B cell (primary cell): ENCODE results near the gene ARL14EP. TPM values are rescaled to one million over a fixed set of nuclear protein-coding genes. Genes with fewer than 3 reads are reported as not detected.

Experiments
- ATAC-seq: fragments of 200-7000 bp; cut with Tn5 transposase; one replicate; pipeline ENCODE4 v1.10.0; 2021; ENCODE audit warnings: low read depth, mild to moderate bottlenecking, moderate number of reproducible peaks, moderate library complexity
- CTCF ChIA-PET: fragments of 350-600 bp; sonication (Branson Sonifier 250); formaldehyde crosslinking; loops from one replicate; lab custom pipeline; 2021; ENCODE audit warnings: antibody characterized with exemption, inconsistent platforms; lab: Charles Lee
- POLR2A ChIA-PET: fragments of 350-600 bp; sonication (Branson Sonifier 250); formaldehyde crosslinking; loops from one replicate; lab custom pipeline; 2021; ENCODE audit warnings: antibody characterized with exemption; lab: Charles Lee
- DNase-seq: peaks from one replicate; pipeline ENCODE4 v3.0.0; 2013
- H2AFZ ChIP-seq: 2 replicates; pipeline ENCODE4 v1.6.1; 2012; ENCODE audit warnings: mild to moderate bottlenecking, low read depth, low read length; ENCODE audit not compliant: insufficient read depth, poor library complexity, severe bottlenecking
- H3K27ac ChIP-seq, 2 donors: 1 replicate in 1 of 2; 2 replicates in 1 of 2; pipeline ENCODE4 v1.5.1; 2012 to 2013; ENCODE audit warnings: low read length in 2 of 2, mild to moderate bottlenecking in 2 of 2, moderate library complexity in 1 of 2
- H3K27me3 ChIP-seq, 4 experiments: fragments of 200-600 bp in 1 of 4; sonication (generic) in 1 of 4; replicated peaks in 1 of 4; 1 replicate in 2 of 4; 2 replicates in 2 of 4; pipeline versions ENCODE4 v1.6.1 to v1.7.0; 2013 to 2016; ENCODE audit warnings: low read length in 3 of 4, mild to moderate bottlenecking in 2 of 4, mixed read lengths in 1 of 4, moderate library complexity in 1 of 4; ENCODE audit not compliant: insufficient read depth in 4 of 4, control insufficient read depth in 3 of 4; ENCODE audit errors: control extremely low read depth in 1 of 4
- H3K36me3 ChIP-seq, 2 experiments: replicated peaks in 1 of 2; 1 replicate in 1 of 2; 2 replicates in 1 of 2; pipeline versions ENCODE4 v1.6.1 to v1.7.1; 2013; ENCODE audit warnings: low read length in 1 of 2; ENCODE audit not compliant: insufficient read depth in 2 of 2, control insufficient read depth in 1 of 2; ENCODE audit errors: control extremely low read depth in 1 of 2, extremely low read depth in 1 of 2
- H3K4me1 ChIP-seq, 2 donors: fragments of 200-600 bp in 1 of 2; sonication (generic) in 1 of 2; 1 replicate in 1 of 2; 2 replicates in 1 of 2; pipeline versions ENCODE4 v1.5.1 to v1.6.1; 2013 to 2017; ENCODE audit warnings: low read length in 2 of 2; ENCODE audit not compliant: control insufficient read depth in 2 of 2, insufficient read depth in 2 of 2
- H3K4me2 ChIP-seq: replicated peaks from 2 replicates; pipeline ENCODE3; 2012; ENCODE audit warnings: mild to moderate bottlenecking, low read depth, low read length; ENCODE audit not compliant: poor library complexity, severe bottlenecking
- H3K4me3 ChIP-seq, 5 experiments: fragments of 200-600 bp in 1 of 5; sonication (generic) in 1 of 5; 1 replicate in 3 of 5; 2 replicates in 2 of 5; pipeline versions ENCODE4 v1.5.1 to v1.7.0; 2011 to 2016; ENCODE audit warnings: low read length in 4 of 5, mild to moderate bottlenecking in 4 of 5, low read depth in 2 of 5, control low read depth in 1 of 5, moderate library complexity in 1 of 5; ENCODE audit not compliant: insufficient read depth in 1 of 5; ENCODE audit errors: control extremely low read depth in 1 of 5, extremely low read depth in 1 of 5
- H3K79me2 ChIP-seq: fragments of 200-600 bp; sonication (generic); one replicate; pipeline ENCODE4 v1.6.0; 2016; ENCODE audit warnings: low read length; ENCODE audit not compliant: control insufficient read depth, insufficient read depth
- H3K9ac ChIP-seq: fragments of 200-600 bp; sonication (generic); 2 replicates; pipeline ENCODE4 v1.6.1; 2017; ENCODE audit warnings: mild to moderate bottlenecking, low read length, moderate library complexity
- H3K9me3 ChIP-seq, 3 donors: one replicate each; pipeline versions ENCODE4 v1.6.1 to v1.7.1; 2013; ENCODE audit warnings: low read length in 2 of 3; ENCODE audit not compliant: control insufficient read depth in 2 of 3, insufficient read depth in 1 of 3; ENCODE audit errors: control extremely low read depth in 1 of 3
- H4K20me1 ChIP-seq: 2 replicates; pipeline ENCODE4 v1.6.0; 2012; ENCODE audit warnings: mild to moderate bottlenecking, low read length; ENCODE audit not compliant: insufficient read depth, control insufficient read depth, poor library complexity, severe bottlenecking
- H3K27ac Mint-ChIP-seq: one replicate; pipeline ENCODE4 v1.8.0; 2021; ENCODE audit warnings: mixed read lengths
- H3K27me3 Mint-ChIP-seq: one replicate; pipeline ENCODE4 v1.8.0; 2021; ENCODE audit warnings: mixed read lengths
- H3K4me1 Mint-ChIP-seq: one replicate; pipeline ENCODE4 v1.8.0; 2021; ENCODE audit warnings: mixed read lengths
- H3K4me3 Mint-ChIP-seq: one replicate; pipeline ENCODE4 v1.8.0; 2021; ENCODE audit warnings: mixed read lengths
- H3K9me3 Mint-ChIP-seq: one replicate; pipeline ENCODE4 v1.8.0; 2022; ENCODE audit warnings: mixed read lengths; ENCODE audit not compliant: insufficient read depth
- CTCF ChIP-seq: fragments of 200-600 bp; IDR thresholded peaks from one replicate; pipeline ENCODE4 v1.8.0; 2022; ENCODE audit warnings: antibody characterized with exemption, mild to moderate bottlenecking
- EZH2 ChIP-seq: IDR thresholded peaks from 2 replicates; pipeline ENCODE4 v1.6.1; 2012; ENCODE audit warnings: borderline replicate concordance, low read depth, mild to moderate bottlenecking, moderate library complexity, low read length; ENCODE audit not compliant: insufficient read depth, poor library complexity, severe bottlenecking
- WGBS: methylation state at CpG from one replicate; pipeline ENCODE4 v1.1.5; 2013; ENCODE audit warnings: missing lambda C conversion rate; ENCODE audit not compliant: insufficient coverage; 5-methylcytosine and 5-hydroxymethylcytosine counted together
- intact Hi-C: fragments of 100-400 bp; cut with micrococcal nuclease; formaldehyde crosslinking; loops from one replicate; pipeline ENCODE4 v1.10.0; 2022
- polyA plus RNA-seq: library from polyadenylated mRNA; depleted of rRNA; stranded (reverse); fragments of >200 nt; gene quantifications from 2 replicates; pipeline ENCODE4 v1.2.3, GENCODE V29; 2012
- total RNA-seq, 2 donors: library from RNA; stranded (reverse); fragments of 120-200 nt in 1 of 2; gene quantifications; 1 replicate in 1 of 2; 2 replicates in 1 of 2; pipeline versions ENCODE4 v1.2.3 to v1.2.4, GENCODE V29; 2013 to 2022

The ARL14EP gene
- total and polyA plus RNA-seq, 2 donors (not counting 1 experiment from before 2014, with no cell fraction given), result 19.9 to 47.3 TPM

- ChIA-PET POLR2A (no interaction called here), CTCF (no interaction called here)
- 94% methylated on average over 8 of the region's 8 CpGs for WGBS
- H3K27me3 ChIP-seq, result peaks cover 0 to 2% (median 1%) of the 10 kb centered on the region in 4 experiments
- H3K4me1 Mint-ChIP-seq, result no peaks in the 10 kb centered on the region
- H3K27me3 Mint-ChIP-seq, result peaks cover 11% of the 10 kb centered on the region
- H3K27ac Mint-ChIP-seq, result no peak overlapping the region
- H3K4me2 ChIP-seq, result no peak overlapping the region
- no peaks in the 10 kb centered on the region for H3K4me1 ChIP-seq
- DNase-seq (no peak), ATAC-seq (no peak)
- no peak overlapping the region for H2AFZ ChIP-seq
- TF ChIP-seq CTCF (no peak), EZH2 (no peak)
- H3K9ac ChIP-seq, result no peak overlapping the region
- no peak overlapping the region for H3K4me3 ChIP-seq
- no peaks in the 10 kb centered on the region for H3K79me2 ChIP-seq
- intact Hi-C loops, result no loop called here
- H3K4me3 Mint-ChIP-seq, result no peak overlapping the region
- H3K9me3 ChIP-seq, result no peaks in the 10 kb centered on the region
- no peaks in the 10 kb centered on the region for H4K20me1 ChIP-seq
- no peaks in the 10 kb centered on the region for H3K36me3 ChIP-seq
- H3K9me3 Mint-ChIP-seq, result no peaks in the 10 kb centered on the region
- no peak overlapping the region for H3K27ac ChIP-seq
Measured at GRCh38 chr11:30295178-30295885, 27.6 kb upstream of the ARL14EP start.

- no peak overlapping the region for H3K4me3 ChIP-seq
- no peak overlapping the region for H3K4me2 ChIP-seq
- no peak overlapping the region for H3K4me3 Mint-ChIP-seq
- H3K9me3 Mint-ChIP-seq, result no peaks in the 10 kb centered on the region
- intact Hi-C loops, result no loop called here
- ChIA-PET POLR2A (no interaction called here), CTCF (no interaction called here)
- H4K20me1 ChIP-seq, result no peaks in the 10 kb centered on the region
- no peaks in the 10 kb centered on the region for H3K79me2 ChIP-seq
- H3K36me3 ChIP-seq, result no peaks in the 10 kb centered on the region
- DNase-seq (no peak), ATAC-seq (no peak)
- H3K9me3 ChIP-seq, result no peaks in the 10 kb centered on the region
- H3K4me1 ChIP-seq, result no peaks in the 10 kb centered on the region
- no peak overlapping the region for H3K27ac ChIP-seq
- H3K27me3 ChIP-seq, result peaks cover 0 to 6% (median 0%) of the 10 kb centered on the region in 4 experiments
- no peak overlapping the region for H2AFZ ChIP-seq
- peaks cover 15% of the 10 kb centered on the region for H3K27me3 Mint-ChIP-seq
- WGBS, result 100% methylated on average over 1 of the region's 1 CpG
- TF ChIP-seq CTCF (no peak), EZH2 (no peak)
- no peaks in the 10 kb centered on the region for H3K4me1 Mint-ChIP-seq
- no peak overlapping the region for H3K27ac Mint-ChIP-seq
- H3K9ac ChIP-seq, result no peak overlapping the region
Measured at GRCh38 chr11:30304620-30305019, 18.3 kb upstream of the ARL14EP start.
